OCI-LY1 (cell line): Measurements from ENCODE around the gene CRYAB.

Experiments
- H2AFZ ChIP-seq: fragments of 200-600 bp; sonication (generic), shearing (Covaris generic); 2 replicates; pipeline ENCODE4 v1.6.0; 2014; ENCODE audit warnings: antibody characterized with exemption, mild to moderate bottlenecking, low read length
- H3F3A ChIP-seq: fragments of 200-600 bp; sonication (generic), shearing (Covaris generic); 2 replicates; pipeline ENCODE4 v1.6.0; 2014; ENCODE audit warnings: mild to moderate bottlenecking, antibody characterized with exemption, low read length, moderate library complexity; ENCODE audit not compliant: insufficient read depth
- H3K27ac ChIP-seq: fragments of 200-600 bp; sonication (generic); 2 replicates; pipeline ENCODE4 v1.5.1; 2014; ENCODE audit warnings: low read length, mixed run types, mild to moderate bottlenecking, low read depth; ENCODE audit not compliant: poor library complexity, severe bottlenecking
- H3K27me3 ChIP-seq: fragments of 200-600 bp; sonication (generic); 2 replicates; pipeline ENCODE4 v1.6.0; 2014; ENCODE audit warnings: antibody characterized with exemption, mild to moderate bottlenecking, low read length, moderate library complexity; ENCODE audit not compliant: insufficient read depth
- H3K36me3 ChIP-seq: fragments of 200-600 bp; sonication (generic); 2 replicates; pipeline ENCODE4 v1.6.1; 2014; ENCODE audit warnings: mild to moderate bottlenecking, antibody characterized with exemption, low read length, moderate library complexity, mixed read lengths; ENCODE audit not compliant: insufficient read depth
- H3K4me1 ChIP-seq: fragments of 200-600 bp; sonication (generic); 2 replicates; pipeline ENCODE4 v1.5.1; 2014; ENCODE audit warnings: mild to moderate bottlenecking, low read length, moderate library complexity; ENCODE audit not compliant: insufficient read depth, severe bottlenecking
- H3K4me2 ChIP-seq: fragments of 200-600 bp; sonication (generic), shearing (Covaris generic); 2 replicates; pipeline ENCODE4 v1.6.1; 2014; ENCODE audit warnings: low read length
- H3K4me3 ChIP-seq: fragments of 200-600 bp; sonication (generic); 2 replicates; pipeline ENCODE4 v1.5.1; 2014; ENCODE audit warnings: low read length, low read depth, mild to moderate bottlenecking, mixed read lengths; ENCODE audit not compliant: poor library complexity, severe bottlenecking
- H3K79me2 ChIP-seq: fragments of 200-600 bp; shearing (Covaris generic); 2 replicates; pipeline ENCODE4 v1.6.1; 2016; ENCODE audit warnings: mixed run types, low read length, mixed read lengths; ENCODE audit not compliant: insufficient read depth
- H3K9ac ChIP-seq: fragments of 200-600 bp; sonication (generic), shearing (Covaris generic); 2 replicates; pipeline ENCODE4 v1.6.1; 2014; ENCODE audit warnings: mild to moderate bottlenecking, low read length, mixed read lengths
- H3K9me2 ChIP-seq: fragments of 200-600 bp; sonication (generic), shearing (Covaris generic); 2 replicates; pipeline ENCODE4 v1.6.1; 2014; ENCODE audit warnings: low read depth, mild to moderate bottlenecking, low read length, mixed read lengths
- H3K9me3 ChIP-seq: fragments of 200-600 bp; shearing (Covaris generic); 2 replicates; pipeline ENCODE4 v1.6.1; 2014; ENCODE audit warnings: low read length, mixed read lengths
- H4K20me1 ChIP-seq: fragments of 200-600 bp; sonication (generic), shearing (Covaris generic); 2 replicates; pipeline ENCODE4 v1.6.0; 2016; ENCODE audit warnings: mild to moderate bottlenecking, low read length; ENCODE audit not compliant: insufficient read depth
- CTCF ChIP-seq: fragments of 200-600 bp; sonication (generic), shearing (Covaris generic); IDR thresholded peaks from 2 replicates; pipeline ENCODE4 v1.5.1; 2017; ENCODE audit warnings: mild to moderate bottlenecking, antibody characterized with exemption, low read length, moderate library complexity, mixed read lengths
- EZH2 ChIP-seq: fragments of 200-600 bp; sonication (generic), shearing (Covaris generic); IDR thresholded peaks from 2 replicates; pipeline ENCODE4 v1.8.0; 2017; ENCODE audit warnings: borderline replicate concordance, mixed run types, mild to moderate bottlenecking, antibody characterized with exemption, low read length, moderate library complexity, mixed read lengths

The CRYAB gene

DNA sequence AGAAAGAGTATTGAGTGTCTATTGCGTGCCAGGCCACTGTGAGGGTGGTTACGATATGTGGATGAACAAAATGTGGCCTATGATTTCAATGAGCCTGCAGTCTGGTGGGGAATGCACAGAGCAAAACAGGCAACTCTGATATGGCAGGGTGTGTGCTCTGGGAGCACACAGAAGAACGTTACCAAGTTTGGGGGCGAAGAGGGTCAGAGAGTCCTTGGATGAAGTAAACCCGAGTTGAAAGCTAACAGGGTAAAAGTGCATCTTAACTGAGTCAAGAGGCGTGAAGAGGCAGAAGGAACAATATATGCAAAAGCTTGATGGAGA lies 32.0 kb downstream of the CRYAB start:
- Histone ChIP-seq H3K36me3 (peaks cover 22% of the 10 kb centered on the region; the same call in 1 of the 2 replicates), H3F3A (0 out of 2 replicates have a peak, but pooled peaks cover 9% of the 10 kb centered on the region), H3K27ac (peak overlapping the region; percentile 79), H3K9ac (peak overlapping the region; percentile 80), H3K9me3 (no peaks in the 10 kb centered on the region), H3K9me2 (no peaks in the 10 kb centered on the region), H3K4me2 (peak overlapping the region; percentile 90), H2AFZ (peak overlapping the region; percentile 10), H3K4me3 (peak overlapping the region; percentile 69), H3K27me3 (no peaks in the 10 kb centered on the region), H3K79me2 (no peaks in the 10 kb centered on the region), H3K4me1 (peaks cover 26% of the 10 kb centered on the region), H4K20me1 (no peaks in the 10 kb centered on the region)
- TF ChIP-seq CTCF: no peak

GRCh38 chr11:111878849-111879636 lies 32.5 kb downstream of the CRYAB start, which contains the start of the genes CFAP68 and FDXACB1:
CFAP68 (plus strand) TSS chr11:111879541; CDS start chr11:111879561, 20 bp downstream.
FDXACB1 (minus strand) TSS chr11:111879165; CDS start chr11:111879132, 33 bp downstream.
- no peaks in the 10 kb centered on the region for H3K79me2 ChIP-seq
- peaks cover 26% of the 10 kb centered on the region for H3K4me1 ChIP-seq
- peak within 1 kb of the TSS; percentile 80 for H3K9ac ChIP-seq
- peak within 1 kb of the TSS; percentile 69 for H3K4me3 ChIP-seq
- H3K4me2 ChIP-seq: peak within 1 kb of the TSS; percentile 90
- no peaks in the 10 kb centered on the region for H3K9me3 ChIP-seq
- peak within 1 kb of the TSS; percentile 96 for H2AFZ ChIP-seq
- 0 out of 2 replicates have a peak, but pooled peaks cover 9% of the 10 kb centered on the region for H3F3A ChIP-seq
- H3K27me3 ChIP-seq: no peaks in the 10 kb centered on the region
- H3K9me2 ChIP-seq: no peaks in the 10 kb centered on the region
- H3K27ac ChIP-seq: peak within 1 kb of the TSS; percentile 79
- H4K20me1 ChIP-seq: no peaks in the 10 kb centered on the region
- peaks cover 22% of the 10 kb centered on the region; the same call in 1 of the 2 replicates for H3K36me3 ChIP-seq
- TF ChIP-seq EZH2 (no peak), CTCF (peak; percentile 99)

GRCh38 chr11:111878385-111878848 lies 33.2 kb downstream of the CRYAB start:
- Histone ChIP-seq H3K27ac (peak overlapping the region; percentile 79), H4K20me1 (no peaks in the 10 kb centered on the region)
- TF ChIP-seq CTCF (no peak), EZH2 (no peak)

More at GRCh38 chr11:111878385-111878848, 33.2 kb downstream of the CRYAB start:
- peak overlapping the region; percentile 80 for H3K9ac ChIP-seq
- H3K4me1 ChIP-seq: peaks cover 26% of the 10 kb centered on the region
- H3K79me2 ChIP-seq: no peaks in the 10 kb centered on the region
- H3K9me3 ChIP-seq: no peaks in the 10 kb centered on the region
- H2AFZ ChIP-seq: peak overlapping the region; percentile 96
- peak overlapping the region; percentile 90 for H3K4me2 ChIP-seq
- no peaks in the 10 kb centered on the region for H3K9me2 ChIP-seq
- peaks cover 22% of the 10 kb centered on the region; the same call in 1 of the 2 replicates for H3K36me3 ChIP-seq
- peak overlapping the region; percentile 69 for H3K4me3 ChIP-seq
- H3F3A ChIP-seq: 0 out of 2 replicates have a peak, but pooled peaks cover 9% of the 10 kb centered on the region
- H3K27me3 ChIP-seq: no peaks in the 10 kb centered on the region
